ENCODE results near the gene NBAS. TPM values are rescaled to one million over a fixed set of nuclear protein-coding genes. Genes with fewer than 3 reads are reported as not detected.
A peak's percentile ranks its signal among the peaks of the same experiment; 100 is the strongest.

Gene NBAS
- total and polyA plus RNA-seq, 10 of the 15 experiments (the other 5 are each of a cell fraction or from before 2014, with no cell fraction given), result 4.3 to 32.7 (median 20.8) TPM

DNA sequence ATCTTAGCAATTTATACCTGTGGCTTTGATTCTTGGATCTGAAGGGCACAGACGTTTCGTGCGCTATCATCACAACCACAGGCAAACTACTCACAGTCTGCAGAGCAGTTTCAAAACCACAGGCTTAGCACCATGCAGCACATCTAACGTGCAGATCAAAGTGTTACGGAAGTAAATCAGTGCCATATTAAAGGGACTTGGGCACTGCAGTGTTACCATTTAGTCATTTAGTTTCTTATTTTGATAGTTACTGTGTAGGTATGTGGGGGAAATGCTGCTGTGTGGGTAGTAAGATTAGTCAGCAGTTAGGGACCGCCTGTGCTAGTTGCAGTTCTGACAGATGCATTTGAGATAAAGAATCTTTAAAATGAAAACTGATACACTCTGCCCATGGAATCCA, 384.0 kb downstream of the NBAS start (continued):
- TF ChIP-seq, protein P1, sequence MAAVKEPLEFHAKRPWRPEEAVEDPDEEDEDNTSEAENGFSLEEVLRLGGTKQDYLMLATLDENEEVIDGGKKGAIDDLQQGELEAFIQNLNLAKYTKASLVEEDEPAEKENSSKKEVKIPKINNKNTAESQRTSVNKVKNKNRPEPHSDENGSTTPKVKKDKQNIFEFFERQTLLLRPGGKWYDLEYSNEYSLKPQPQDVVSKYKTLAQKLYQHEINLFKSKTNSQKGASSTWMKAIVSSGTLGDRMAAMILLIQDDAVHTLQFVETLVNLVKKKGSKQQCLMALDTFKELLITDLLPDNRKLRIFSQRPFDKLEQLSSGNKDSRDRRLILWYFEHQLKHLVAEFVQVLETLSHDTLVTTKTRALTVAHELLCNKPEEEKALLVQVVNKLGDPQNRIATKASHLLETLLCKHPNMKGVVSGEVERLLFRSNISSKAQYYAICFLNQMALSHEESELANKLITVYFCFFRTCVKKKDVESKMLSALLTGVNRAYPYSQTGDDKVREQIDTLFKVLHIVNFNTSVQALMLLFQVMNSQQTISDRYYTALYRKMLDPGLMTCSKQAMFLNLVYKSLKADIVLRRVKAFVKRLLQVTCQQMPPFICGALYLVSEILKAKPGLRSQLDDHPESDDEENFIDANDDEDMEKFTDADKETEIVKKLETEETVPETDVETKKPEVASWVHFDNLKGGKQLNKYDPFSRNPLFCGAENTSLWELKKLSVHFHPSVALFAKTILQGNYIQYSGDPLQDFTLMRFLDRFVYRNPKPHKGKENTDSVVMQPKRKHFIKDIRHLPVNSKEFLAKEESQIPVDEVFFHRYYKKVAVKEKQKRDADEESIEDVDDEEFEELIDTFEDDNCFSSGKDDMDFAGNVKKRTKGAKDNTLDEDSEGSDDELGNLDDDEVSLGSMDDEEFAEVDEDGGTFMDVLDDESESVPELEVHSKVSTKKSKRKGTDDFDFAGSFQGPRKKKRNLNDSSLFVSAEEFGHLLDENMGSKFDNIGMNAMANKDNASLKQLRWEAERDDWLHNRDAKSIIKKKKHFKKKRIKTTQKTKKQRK (IDR thresholded peaks at IDR 0.05; ENCODE audit: low read depth, low read length), result no peak
- TF ChIP-seq CBX5 (IDR thresholded peaks at IDR 0.05; ENCODE audit: low read depth) (peak; percentile 83; the same call in 1 of the 2 replicates), RFX5 (IDR thresholded peaks at IDR 0.05; ENCODE audit: low read depth, low read length) (no peak), SMAD1 (IDR thresholded peaks at IDR 0.05; ENCODE audit: low read depth, partially characterized antibody) (no peak), RAD51 (IDR thresholded peaks at IDR 0.05) (no peak), SPI1 (IDR thresholded peaks at IDR 0.05; ENCODE audit: borderline replicate concordance, insufficient read depth, low read depth, low read length) (no peak), POLR2A (IDR thresholded peaks at IDR 0.05; ENCODE audit: low read depth, low read length) (no peak), RCOR1 (conservative IDR thresholded peaks at IDR 0.05; ENCODE audit: low read depth, low read length) (peak; percentile 87; the same call in 1 of the 2 replicates), NFIC (IDR thresholded peaks at IDR 0.05; ENCODE audit: low read depth, low read length) (peak; percentile 99), WRNIP1 (IDR thresholded peaks at IDR 0.05; ENCODE audit: borderline replicate concordance, low read depth, low read length) (no peak), YY1 (IDR thresholded peaks at IDR 0.05; ENCODE audit: low read depth, low read length) (0 out of 2 replicates have a peak, but pooled peaks have one; percentile 24), EZH2 (IDR thresholded peaks at IDR 0.05; ENCODE audit: borderline replicate concordance, control insufficient read depth, low read depth, low read length) (no peak), SMAD5 (IDR thresholded peaks at IDR 0.05; ENCODE audit: low read depth) (no peak), NRF1 (conservative IDR thresholded peaks at IDR 0.05; ENCODE audit: low read depth, low read length) (no peak), FOXK2 (IDR thresholded peaks at IDR 0.05) (no peak)
- TF ChIP-seq, protein P2, sequence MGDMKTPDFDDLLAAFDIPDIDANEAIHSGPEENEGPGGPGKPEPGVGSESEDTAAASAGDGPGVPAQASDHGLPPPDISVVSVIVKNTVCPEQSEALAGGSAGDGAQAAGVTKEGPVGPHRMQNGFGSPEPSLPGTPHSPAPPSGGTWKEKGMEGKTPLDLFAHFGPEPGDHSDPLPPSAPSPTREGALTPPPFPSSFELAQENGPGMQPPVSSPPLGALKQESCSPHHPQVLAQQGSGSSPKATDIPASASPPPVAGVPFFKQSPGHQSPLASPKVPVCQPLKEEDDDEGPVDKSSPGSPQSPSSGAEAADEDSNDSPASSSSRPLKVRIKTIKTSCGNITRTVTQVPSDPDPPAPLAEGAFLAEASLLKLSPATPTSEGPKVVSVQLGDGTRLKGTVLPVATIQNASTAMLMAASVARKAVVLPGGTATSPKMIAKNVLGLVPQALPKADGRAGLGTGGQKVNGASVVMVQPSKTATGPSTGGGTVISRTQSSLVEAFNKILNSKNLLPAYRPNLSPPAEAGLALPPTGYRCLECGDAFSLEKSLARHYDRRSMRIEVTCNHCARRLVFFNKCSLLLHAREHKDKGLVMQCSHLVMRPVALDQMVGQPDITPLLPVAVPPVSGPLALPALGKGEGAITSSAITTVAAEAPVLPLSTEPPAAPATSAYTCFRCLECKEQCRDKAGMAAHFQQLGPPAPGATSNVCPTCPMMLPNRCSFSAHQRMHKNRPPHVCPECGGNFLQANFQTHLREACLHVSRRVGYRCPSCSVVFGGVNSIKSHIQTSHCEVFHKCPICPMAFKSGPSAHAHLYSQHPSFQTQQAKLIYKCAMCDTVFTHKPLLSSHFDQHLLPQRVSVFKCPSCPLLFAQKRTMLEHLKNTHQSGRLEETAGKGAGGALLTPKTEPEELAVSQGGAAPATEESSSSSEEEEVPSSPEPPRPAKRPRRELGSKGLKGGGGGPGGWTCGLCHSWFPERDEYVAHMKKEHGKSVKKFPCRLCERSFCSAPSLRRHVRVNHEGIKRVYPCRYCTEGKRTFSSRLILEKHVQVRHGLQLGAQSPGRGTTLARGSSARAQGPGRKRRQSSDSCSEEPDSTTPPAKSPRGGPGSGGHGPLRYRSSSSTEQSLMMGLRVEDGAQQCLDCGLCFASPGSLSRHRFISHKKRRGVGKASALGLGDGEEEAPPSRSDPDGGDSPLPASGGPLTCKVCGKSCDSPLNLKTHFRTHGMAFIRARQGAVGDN (IDR thresholded peaks at IDR 0.05), result no peak
- TF ChIP-seq, protein P3, sequence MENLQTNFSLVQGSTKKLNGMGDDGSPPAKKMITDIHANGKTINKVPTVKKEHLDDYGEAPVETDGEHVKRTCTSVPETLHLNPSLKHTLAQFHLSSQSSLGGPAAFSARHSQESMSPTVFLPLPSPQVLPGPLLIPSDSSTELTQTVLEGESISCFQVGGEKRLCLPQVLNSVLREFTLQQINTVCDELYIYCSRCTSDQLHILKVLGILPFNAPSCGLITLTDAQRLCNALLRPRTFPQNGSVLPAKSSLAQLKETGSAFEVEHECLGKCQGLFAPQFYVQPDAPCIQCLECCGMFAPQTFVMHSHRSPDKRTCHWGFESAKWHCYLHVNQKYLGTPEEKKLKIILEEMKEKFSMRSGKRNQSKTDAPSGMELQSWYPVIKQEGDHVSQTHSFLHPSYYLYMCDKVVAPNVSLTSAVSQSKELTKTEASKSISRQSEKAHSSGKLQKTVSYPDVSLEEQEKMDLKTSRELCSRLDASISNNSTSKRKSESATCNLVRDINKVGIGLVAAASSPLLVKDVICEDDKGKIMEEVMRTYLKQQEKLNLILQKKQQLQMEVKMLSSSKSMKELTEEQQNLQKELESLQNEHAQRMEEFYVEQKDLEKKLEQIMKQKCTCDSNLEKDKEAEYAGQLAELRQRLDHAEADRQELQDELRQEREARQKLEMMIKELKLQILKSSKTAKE (IDR thresholded peaks at IDR 0.05; ENCODE audit: low read depth, poor library complexity, severe bottlenecking), result peak; percentile 99
- TF ChIP-seq, protein P4, sequence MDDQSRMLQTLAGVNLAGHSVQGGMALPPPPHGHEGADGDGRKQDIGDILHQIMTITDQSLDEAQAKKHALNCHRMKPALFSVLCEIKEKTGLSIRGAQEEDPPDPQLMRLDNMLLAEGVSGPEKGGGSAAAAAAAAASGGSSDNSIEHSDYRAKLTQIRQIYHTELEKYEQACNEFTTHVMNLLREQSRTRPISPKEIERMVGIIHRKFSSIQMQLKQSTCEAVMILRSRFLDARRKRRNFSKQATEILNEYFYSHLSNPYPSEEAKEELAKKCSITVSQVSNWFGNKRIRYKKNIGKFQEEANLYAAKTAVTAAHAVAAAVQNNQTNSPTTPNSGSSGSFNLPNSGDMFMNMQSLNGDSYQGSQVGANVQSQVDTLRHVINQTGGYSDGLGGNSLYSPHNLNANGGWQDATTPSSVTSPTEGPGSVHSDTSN (IDR thresholded peaks at IDR 0.05; ENCODE audit: insufficient replicate concordance, low read depth, low read length), result no peak
- TF ChIP-seq, protein P5, sequence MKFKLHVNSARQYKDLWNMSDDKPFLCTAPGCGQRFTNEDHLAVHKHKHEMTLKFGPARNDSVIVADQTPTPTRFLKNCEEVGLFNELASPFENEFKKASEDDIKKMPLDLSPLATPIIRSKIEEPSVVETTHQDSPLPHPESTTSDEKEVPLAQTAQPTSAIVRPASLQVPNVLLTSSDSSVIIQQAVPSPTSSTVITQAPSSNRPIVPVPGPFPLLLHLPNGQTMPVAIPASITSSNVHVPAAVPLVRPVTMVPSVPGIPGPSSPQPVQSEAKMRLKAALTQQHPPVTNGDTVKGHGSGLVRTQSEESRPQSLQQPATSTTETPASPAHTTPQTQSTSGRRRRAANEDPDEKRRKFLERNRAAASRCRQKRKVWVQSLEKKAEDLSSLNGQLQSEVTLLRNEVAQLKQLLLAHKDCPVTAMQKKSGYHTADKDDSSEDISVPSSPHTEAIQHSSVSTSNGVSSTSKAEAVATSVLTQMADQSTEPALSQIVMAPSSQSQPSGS (IDR thresholded peaks at IDR 0.05; ENCODE audit: low read length), result peak; percentile 97

Data from GM12878 (cell line).